ENCODE results near the gene WNT3A.

The WNT3A gene

GRCh38 chr1:228023294-228023639 lies 16.5 kb downstream of the WNT3A start:
- TF ChIP-seq ZNF274 (IDR thresholded peaks at IDR 0.05; ENCODE audit: low read depth, low read length), result no peak
- H3K4me3 ChIP-seq (ENCODE audit: low read length), result no peak overlapping the region

GRCh38 chr1:228029281-228029680 lies 22.5 kb downstream of the WNT3A start:
- no peak for TF ChIP-seq ZNF274 (IDR thresholded peaks at IDR 0.05; ENCODE audit: low read depth, low read length)

DNA sequence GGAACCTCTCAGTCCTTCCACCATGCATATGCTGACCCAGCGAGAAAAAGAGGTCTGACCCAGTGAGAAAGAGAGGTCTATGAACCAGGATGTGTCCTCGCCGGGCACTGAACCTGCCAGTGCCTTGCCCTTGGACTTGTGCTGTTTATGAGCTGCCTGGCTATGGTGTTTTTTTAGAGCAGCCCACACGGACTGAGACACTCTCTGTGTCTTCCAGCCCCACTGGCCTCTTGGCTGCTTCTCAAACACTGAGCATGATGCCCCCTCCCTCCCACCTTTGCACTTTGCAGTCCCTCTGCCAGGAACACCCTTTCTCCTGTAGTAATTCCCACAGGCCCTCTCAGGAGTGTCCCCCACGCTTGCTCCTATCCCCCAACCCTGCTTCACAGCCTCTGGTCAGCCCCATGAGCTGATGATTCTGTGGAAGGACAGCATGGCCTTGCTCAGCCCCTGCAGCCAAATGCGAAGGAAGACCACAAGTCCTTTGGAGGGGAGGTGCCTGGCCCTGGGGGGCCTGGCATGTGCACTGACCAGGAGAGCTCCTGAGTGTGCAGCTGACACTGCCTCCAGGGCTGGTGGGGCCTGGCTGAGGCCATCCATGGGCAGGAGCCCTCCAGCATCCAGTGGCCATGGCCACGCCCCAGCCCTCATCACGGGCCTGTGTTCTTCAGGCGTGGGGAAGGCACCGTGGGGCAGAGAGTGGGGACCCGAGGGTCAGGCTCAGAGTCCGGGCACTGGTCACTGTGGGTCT lies 23.8 kb downstream of the WNT3A start:
- H3K4me3 ChIP-seq (ENCODE audit: low read length), result no peak overlapping the region
- TF ChIP-seq ZNF274 (IDR thresholded peaks at IDR 0.05; ENCODE audit: low read depth, low read length), result no peak

More at GRCh38 chr1:228029281-228029680, 22.5 kb downstream of the WNT3A start:
- no peak overlapping the region for H3K4me3 ChIP-seq (ENCODE audit: low read length)

DNA sequence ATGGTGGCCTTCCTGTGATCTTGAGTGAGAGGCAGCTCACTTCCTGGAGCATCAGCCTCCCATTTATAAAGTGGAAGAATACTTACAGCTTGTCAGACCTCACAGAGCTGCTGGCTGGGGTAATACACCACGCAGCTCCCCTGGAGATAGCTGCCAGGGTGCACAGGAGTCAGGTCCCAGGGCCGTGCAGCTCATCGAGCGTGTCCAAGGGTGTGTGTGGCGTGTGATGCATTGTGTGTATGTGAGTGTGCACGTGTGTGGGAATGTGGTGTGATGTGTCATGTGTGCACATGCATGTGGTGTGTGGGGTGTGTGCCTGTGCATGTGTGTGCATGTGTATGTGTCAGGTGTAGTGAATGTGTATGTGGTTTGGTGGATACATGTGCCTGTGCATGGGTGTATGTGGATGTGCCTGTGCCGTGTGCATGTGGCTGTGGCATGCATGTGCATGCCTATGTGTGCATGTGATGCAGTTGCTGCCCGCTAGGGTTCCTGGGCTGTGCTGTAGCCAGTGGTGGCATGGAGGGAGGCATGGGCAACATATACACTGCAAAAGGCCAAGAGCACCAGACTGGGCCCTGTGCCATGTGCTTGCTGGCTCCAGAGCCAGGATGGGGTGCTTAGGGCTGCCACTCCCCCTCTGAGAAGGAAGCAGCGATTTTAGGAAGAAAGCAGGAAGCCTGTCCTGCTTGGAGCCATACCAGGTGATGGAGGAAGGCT lies 24.6 kb downstream of the WNT3A start:
- TF ChIP-seq ZNF274 (IDR thresholded peaks at IDR 0.05; ENCODE audit: low read depth, low read length), result no peak
- no peak overlapping the region for H3K4me3 ChIP-seq (ENCODE audit: low read length)

GRCh38 chr1:228032041-228032440 lies 25.2 kb downstream of the WNT3A start:
- H3K4me3 ChIP-seq (ENCODE audit: low read length), result no peak overlapping the region
- TF ChIP-seq ZNF274 (IDR thresholded peaks at IDR 0.05; ENCODE audit: low read depth, low read length), result no peak

- no peak overlapping the region for H3K4me3 ChIP-seq (ENCODE audit: low read length)
- no peak for TF ChIP-seq ZNF274 (IDR thresholded peaks at IDR 0.05; ENCODE audit: low read depth, low read length)
These were observed 26.6 kb downstream of the WNT3A start for GRCh38 chr1:228033376-228033775.

DNA sequence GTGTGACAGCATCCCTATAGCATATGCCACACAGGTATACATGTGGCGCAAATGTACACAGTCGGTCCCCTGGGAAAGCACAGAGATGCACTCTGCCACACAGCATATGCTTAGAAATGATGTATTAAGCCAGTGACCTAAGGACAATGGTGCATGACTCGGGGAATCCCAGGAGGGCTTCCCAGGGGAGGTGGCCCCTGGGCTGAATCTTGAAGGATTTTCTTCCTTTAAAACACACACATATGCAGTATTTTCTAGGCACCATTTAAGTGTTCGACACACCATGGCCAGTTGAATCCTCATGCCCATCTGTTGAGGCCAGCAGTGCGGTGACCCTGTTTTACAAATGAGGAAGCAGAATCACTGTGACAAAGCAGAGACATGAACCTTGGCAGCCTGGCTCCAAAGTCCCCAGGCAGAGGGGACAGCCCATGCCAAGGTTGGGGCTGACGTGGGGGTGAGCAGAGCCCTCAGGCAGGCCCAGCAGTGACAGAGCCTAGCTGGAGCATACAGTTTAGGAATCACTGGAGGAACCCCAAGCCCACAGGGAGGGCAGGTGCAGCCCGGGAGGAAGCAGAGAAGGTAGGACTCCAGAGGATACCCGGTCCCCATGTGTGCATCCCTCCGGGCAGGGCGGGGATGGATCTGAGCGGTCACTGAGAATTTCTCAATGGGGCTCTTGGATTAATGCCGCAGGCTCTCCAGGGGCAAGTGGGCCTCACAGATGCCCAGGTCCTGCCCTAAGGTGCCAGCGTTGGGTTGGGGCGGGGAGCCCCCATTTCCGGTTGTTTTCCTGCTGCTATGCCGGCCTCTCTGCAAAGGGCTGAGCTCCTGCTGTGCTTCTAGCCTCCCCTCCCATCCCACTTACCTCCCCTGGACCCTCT lies 28.4 kb downstream of the WNT3A start:
- TF ChIP-seq ZNF274 (IDR thresholded peaks at IDR 0.05; ENCODE audit: low read depth, low read length), result no peak
- H3K4me3 ChIP-seq (ENCODE audit: low read length), result no peak overlapping the region

DNA sequence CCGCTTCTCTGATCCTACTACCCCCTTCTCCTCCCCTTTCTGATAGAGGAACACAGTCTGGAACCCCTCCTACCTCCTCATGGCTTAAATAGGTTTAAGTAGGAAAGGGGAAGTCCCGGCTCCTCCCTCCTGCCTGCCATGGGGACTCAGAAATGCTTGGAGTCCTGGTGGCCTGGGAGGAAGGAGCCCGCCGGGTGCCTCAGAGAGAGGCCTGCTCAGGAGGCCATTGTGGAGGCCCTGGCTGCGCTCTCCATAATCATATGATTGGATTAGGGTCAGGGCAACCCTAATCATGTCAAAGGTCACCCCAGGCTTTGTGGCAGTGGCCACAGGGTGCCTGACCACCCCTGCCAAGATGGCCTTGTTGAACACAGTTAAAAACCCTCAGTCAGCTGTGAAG lies 29.0 kb downstream of the WNT3A start:
- TF ChIP-seq ZNF274 (IDR thresholded peaks at IDR 0.05; ENCODE audit: low read depth, low read length), result no peak
- H3K4me3 ChIP-seq (ENCODE audit: low read length), result no peak overlapping the region

GRCh38 chr1:228036701-228037231 lies 30.0 kb downstream of the WNT3A start:
- TF ChIP-seq ZNF274 (IDR thresholded peaks at IDR 0.05; ENCODE audit: low read depth, low read length), result no peak
- no peak overlapping the region for H3K4me3 ChIP-seq (ENCODE audit: low read length)

- H3K4me3 ChIP-seq (ENCODE audit: low read length), result no peak overlapping the region; the same call in 1 of the 2 replicates
- no peak for TF ChIP-seq ZNF274 (IDR thresholded peaks at IDR 0.05; ENCODE audit: low read depth, low read length)
These were observed 30.9 kb downstream of the WNT3A start for GRCh38 chr1:228037401-228038386.

DNA sequence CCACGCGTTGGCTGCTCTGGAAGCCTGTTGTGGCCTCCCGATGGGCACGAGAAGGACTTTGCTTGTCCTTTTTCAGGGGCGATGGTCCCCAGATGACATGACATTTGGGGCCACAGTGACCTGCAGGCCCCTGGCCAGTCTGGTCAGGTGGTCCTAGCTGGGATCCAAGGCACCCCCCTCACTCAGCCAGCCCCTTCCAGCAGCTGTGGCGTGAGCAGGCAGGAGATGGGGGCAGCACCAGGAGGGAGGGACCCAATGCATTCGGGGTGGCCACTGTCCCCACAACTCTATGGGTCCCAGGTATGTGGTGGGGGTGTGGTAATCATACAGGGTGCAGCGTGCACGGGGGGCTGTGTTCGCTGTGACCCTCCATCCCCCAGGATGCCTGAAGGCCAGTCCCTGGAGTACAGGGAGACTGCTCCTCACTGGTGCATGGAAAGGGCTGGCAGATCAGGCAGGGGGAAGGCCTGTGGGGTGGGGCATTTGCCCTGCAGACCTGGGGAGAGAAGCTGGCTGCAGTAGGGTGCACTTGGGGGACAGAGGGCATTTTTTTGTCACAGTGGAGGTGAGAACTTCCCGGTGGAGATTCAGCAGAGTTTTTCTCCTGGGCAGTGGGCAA lies 31.7 kb downstream of the WNT3A start:
- no peak overlapping the region for H3K4me3 ChIP-seq (ENCODE audit: low read length)
- TF ChIP-seq ZNF274 (IDR thresholded peaks at IDR 0.05; ENCODE audit: low read depth, low read length), result no peak

- TF ChIP-seq ZNF274 (IDR thresholded peaks at IDR 0.05; ENCODE audit: low read depth, low read length), result no peak
- no peak overlapping the region for H3K4me3 ChIP-seq (ENCODE audit: low read length)
These were observed 32.5 kb downstream of the WNT3A start for GRCh38 chr1:228039006-228039903.
